Right ventricle myocardium inferior (tissue), 1 donor: ENCODE results near the gene ALX4. TPM values are rescaled to one million over a fixed set of nuclear protein-coding genes. Genes with fewer than 3 reads are reported as not detected.
A peak's percentile ranks its signal among the peaks of the same experiment; 100 is the strongest.

Experiments
- ATAC-seq: fragments of 200-7000 bp; cut with Tn5 transposase; one replicate; pipeline ENCODE4 v1.9.1; 2020; ENCODE audit warnings: mild to moderate bottlenecking, moderate library complexity
- DNase-seq: peaks from one replicate; pipeline ENCODE4 v3.0.0; 2021; ENCODE audit errors: missing footprints
- intact Hi-C: fragments of 100-400 bp; cut with DNase I; formaldehyde crosslinking; loops from one replicate; pipeline ENCODE4 v1.11.0; 2022
- total RNA-seq: library from RNA; stranded (reverse); fragmentation: NEBNext Ultra II Directional; extraction: Animal tissue kit (Norgen Biotek cat#: 25700); gene quantifications from one replicate; pipeline ENCODE4 v1.2.1, GENCODE V29; 2021
- donor health status: DM: no; HTN: yes; CAD: no; lungs with severe emphysema.

Gene ALX4
- total RNA-seq, 1 donor from 2014 or later, result 0.05 TPM

GRCh38 chr11:44229624-44230023 is 80.3 kb downstream of the ALX4 start:
- intact Hi-C loops, result no loop called here
- ATAC-seq (no peak), DNase-seq (no peak)

- ATAC-seq, result no peak
Observed at GRCh38 chr11:44229098-44229497, 80.8 kb downstream of the ALX4 start.

GRCh38 chr11:44228379-44228778 is 81.6 kb downstream of the ALX4 start:
- intact Hi-C loops, result no loop called here
- no peak for ATAC-seq
- no peak for DNase-seq

More at GRCh38 chr11:44229098-44229497, 80.8 kb downstream of the ALX4 start:
- no peak for DNase-seq
- intact Hi-C loops, result no loop called here

- DNase-seq, result no peak
- ATAC-seq, result no peak
- intact Hi-C loops, result no loop called here
Observed at GRCh38 chr11:44226945-44227344, 83.0 kb downstream of the ALX4 start.

GRCh38 chr11:44226490-44226889 is 83.4 kb downstream of the ALX4 start:
- ATAC-seq, result no peak
- no peak for DNase-seq
- intact Hi-C loops, result no loop called here

GRCh38 chr11:44224867-44225501 is 85.0 kb downstream of the ALX4 start:
- intact Hi-C loops, result no loop called here
- DNase-seq (no peak), ATAC-seq (peak; percentile 54)

- ATAC-seq, result no peak
- no peak for DNase-seq
- intact Hi-C loops, result no loop called here
Observed at GRCh38 chr11:44223238-44223637, 86.7 kb downstream of the ALX4 start.

GRCh38 chr11:44221992-44222391 is 87.9 kb downstream of the ALX4 start:
- no peak for DNase-seq
- intact Hi-C loops, result no loop called here
- no peak for ATAC-seq

GRCh38 chr11:44221456-44221855 is 88.5 kb downstream of the ALX4 start:
- intact Hi-C loops, result no loop called here
- ATAC-seq (no peak), DNase-seq (no peak)

- ATAC-seq (no peak), DNase-seq (no peak)
- intact Hi-C loops, result no loop called here
Observed at GRCh38 chr11:44219830-44220796, 89.8 kb downstream of the ALX4 start.

GRCh38 chr11:44217432-44217831 is 92.5 kb downstream of the ALX4 start:
- intact Hi-C loops, result no loop called here
- DNase-seq (no peak), ATAC-seq (no peak)

- DNase-seq, result no peak
- ATAC-seq, result no peak
- intact Hi-C loops, result no loop called here
Observed at GRCh38 chr11:44213148-44213547, 96.8 kb downstream of the ALX4 start.

- DNase-seq, result no peak
- intact Hi-C loops, result no loop called here
- no peak for ATAC-seq
Observed at GRCh38 chr11:44212128-44212527, 97.8 kb downstream of the ALX4 start.

Other genes with a start within 250 kb of the ALX4 start
- gene ACCS, start 243.9 kb downstream of the ALX4 start, total RNA-seq, result 7.0 TPM
- 30.7 TPM for gene EXT2, start 214.5 kb downstream of the ALX4 start, total RNA-seq